HUES48 (cell line): ENCODE data around the gene FILIP1.

ENCODE experiments used
- H3K27ac ChIP-seq: one replicate; pipeline ENCODE4 v1.7.0; 2013; ENCODE audit warnings: low read depth, low read length, inconsistent platforms
- H3K27me3 ChIP-seq: 2 replicates; pipeline ENCODE4 v1.6.1; 2013; ENCODE audit warnings: mild to moderate bottlenecking, low read length; ENCODE audit not compliant: control insufficient read depth, insufficient read depth
- H3K36me3 ChIP-seq: 2 replicates; pipeline ENCODE4 v1.6.1; 2013; ENCODE audit warnings: low read length; ENCODE audit not compliant: control insufficient read depth, insufficient read depth
- H3K4me1 ChIP-seq: 2 replicates; pipeline ENCODE4 v1.6.1; 2013; ENCODE audit warnings: mild to moderate bottlenecking, low read length; ENCODE audit not compliant: control insufficient read depth, insufficient read depth
- H3K4me3 ChIP-seq: 2 replicates; pipeline ENCODE4 v1.5.1; 2013; ENCODE audit warnings: mild to moderate bottlenecking, low read depth, low read length
- H3K9ac ChIP-seq: 2 replicates; pipeline ENCODE4 v1.6.1; 2013; ENCODE audit warnings: mild to moderate bottlenecking, low read depth, low read length, moderate library complexity
- H3K9me3 ChIP-seq: 2 replicates; pipeline ENCODE4 v1.6.1; 2013; ENCODE audit warnings: low read length; ENCODE audit not compliant: control insufficient read depth, insufficient read depth

Gene FILIP1

GRCh38 chr6:75344455-75344854 lies 149.1 kb downstream of the FILIP1 start:
- no peak overlapping the region for H3K9ac ChIP-seq
- H3K4me1 ChIP-seq, result peaks cover 30% of the 10 kb centered on the region
- H3K9me3 ChIP-seq, result no peaks in the 10 kb centered on the region
- H3K36me3 ChIP-seq, result no peaks in the 10 kb centered on the region
- H3K27ac ChIP-seq, result no peak overlapping the region
- no peak overlapping the region for H3K4me3 ChIP-seq
- H3K27me3 ChIP-seq, result 0 out of 2 replicates have a peak, but pooled peaks cover 1% of the 10 kb centered on the region

- no peaks in the 10 kb centered on the region for H3K36me3 ChIP-seq
- no peak overlapping the region for H3K27ac ChIP-seq
- no peak overlapping the region for H3K4me3 ChIP-seq
- H3K27me3 ChIP-seq, result no peaks in the 10 kb centered on the region
- H3K9ac ChIP-seq, result no peak overlapping the region
- no peaks in the 10 kb centered on the region for H3K9me3 ChIP-seq
- peaks cover 26% of the 10 kb centered on the region for H3K4me1 ChIP-seq
Measured at GRCh38 chr6:75344021-75344420, 149.6 kb downstream of the FILIP1 start.

GRCh38 chr6:75337835-75338580 lies 155.6 kb downstream of the FILIP1 start:
- Histone ChIP-seq H3K9me3 (no peaks in the 10 kb centered on the region), H3K27ac (no peak overlapping the region), H3K36me3 (no peaks in the 10 kb centered on the region), H3K4me1 (peaks cover 48% of the 10 kb centered on the region), H3K9ac (no peak overlapping the region), H3K4me3 (no peak overlapping the region), H3K27me3 (no peaks in the 10 kb centered on the region)

GRCh38 chr6:75334266-75335040 lies 159.1 kb downstream of the FILIP1 start:
- H3K4me3 ChIP-seq, result peak overlapping the region; percentile 51
- peak overlapping the region; percentile 58 for H3K9ac ChIP-seq

GRCh38 chr6:75333676-75334200 lies 159.9 kb downstream of the FILIP1 start:
- H3K27ac ChIP-seq, result peak overlapping the region; percentile 99
- no peaks in the 10 kb centered on the region for H3K9me3 ChIP-seq
- peaks cover 71% of the 10 kb centered on the region for H3K4me1 ChIP-seq
- no peaks in the 10 kb centered on the region for H3K27me3 ChIP-seq
- no peaks in the 10 kb centered on the region for H3K36me3 ChIP-seq
- H3K4me3 ChIP-seq, result peak overlapping the region; percentile 51
- H3K9ac ChIP-seq, result peak overlapping the region; percentile 58

More at GRCh38 chr6:75334266-75335040, 159.1 kb downstream of the FILIP1 start:
- Histone ChIP-seq H3K9me3 (no peaks in the 10 kb centered on the region), H3K36me3 (no peaks in the 10 kb centered on the region), H3K27me3 (no peaks in the 10 kb centered on the region), H3K4me1 (peaks cover 66% of the 10 kb centered on the region), H3K27ac (peak overlapping the region; percentile 99)

- no peaks in the 10 kb centered on the region for H3K9me3 ChIP-seq
- no peak overlapping the region for H3K27ac ChIP-seq
- H3K4me1 ChIP-seq, result peaks cover 61% of the 10 kb centered on the region
- H3K27me3 ChIP-seq, result no peaks in the 10 kb centered on the region
- no peaks in the 10 kb centered on the region for H3K36me3 ChIP-seq
- H3K4me3 ChIP-seq, result no peak overlapping the region
- H3K9ac ChIP-seq, result no peak overlapping the region
Measured at GRCh38 chr6:75331151-75331550, 162.4 kb downstream of the FILIP1 start.

GRCh38 chr6:75329703-75330102 lies 163.9 kb downstream of the FILIP1 start:
- peaks cover 48% of the 10 kb centered on the region for H3K4me1 ChIP-seq
- H3K4me3 ChIP-seq, result no peak overlapping the region
- H3K9me3 ChIP-seq, result no peaks in the 10 kb centered on the region
- H3K27me3 ChIP-seq, result no peaks in the 10 kb centered on the region
- no peak overlapping the region for H3K27ac ChIP-seq
- no peak overlapping the region for H3K9ac ChIP-seq
- H3K36me3 ChIP-seq, result no peaks in the 10 kb centered on the region

- H3K36me3 ChIP-seq, result no peaks in the 10 kb centered on the region
- H3K4me3 ChIP-seq, result no peak overlapping the region
- no peak overlapping the region for H3K9ac ChIP-seq
- peaks cover 31% of the 10 kb centered on the region for H3K4me1 ChIP-seq
- H3K27me3 ChIP-seq, result no peaks in the 10 kb centered on the region
- no peak overlapping the region for H3K27ac ChIP-seq
- no peaks in the 10 kb centered on the region for H3K9me3 ChIP-seq
Measured at GRCh38 chr6:75327807-75328206, 165.8 kb downstream of the FILIP1 start.

GRCh38 chr6:75326557-75327258 lies 166.9 kb downstream of the FILIP1 start:
- no peaks in the 10 kb centered on the region for H3K27me3 ChIP-seq
- peaks cover 20% of the 10 kb centered on the region for H3K4me1 ChIP-seq
- no peaks in the 10 kb centered on the region for H3K36me3 ChIP-seq
- H3K9ac ChIP-seq, result no peak overlapping the region; the same call in 1 of the 2 replicates
- H3K9me3 ChIP-seq, result no peaks in the 10 kb centered on the region
- peak overlapping the region; percentile 72 for H3K27ac ChIP-seq
- no peak overlapping the region for H3K4me3 ChIP-seq

- no peaks in the 10 kb centered on the region for H3K27me3 ChIP-seq
- H3K36me3 ChIP-seq, result no peaks in the 10 kb centered on the region
- H3K9ac ChIP-seq, result no peak overlapping the region
- H3K4me1 ChIP-seq, result peaks cover 9% of the 10 kb centered on the region
- H3K27ac ChIP-seq, result no peak overlapping the region
- H3K9me3 ChIP-seq, result no peaks in the 10 kb centered on the region
- no peak overlapping the region for H3K4me3 ChIP-seq
Measured at GRCh38 chr6:75318900-75319299, 174.7 kb downstream of the FILIP1 start.
